Epithelial cell of esophagus (primary cell): ENCODE measurements around the gene HERC6.
"Not testable (repeated sequence)": the region's sequence is repeated elsewhere in the genome, so short reads cannot be mapped to it uniquely, and the experiment has no call there.

Source experiments
- DNase-seq: peaks from one replicate; pipeline ENCODE4 v3.0.0; 2010; ENCODE audit warnings: low read depth
- H3K4me3 ChIP-seq: 2 replicates; pipeline ENCODE4 v1.5.1; 2011; ENCODE audit warnings: mild to moderate bottlenecking, low read length, control low read depth
- TF ChIP-seq, protein P1 (sequence below): IDR thresholded peaks from 2 replicates; pipeline ENCODE4 v1.5.1; 2011; ENCODE audit warnings: low read depth, mild to moderate bottlenecking, low read length, control low read depth, inconsistent platforms; ENCODE audit not compliant: insufficient read depth; ENCODE audit errors: missing control alignments

HERC6 gene

DNA sequence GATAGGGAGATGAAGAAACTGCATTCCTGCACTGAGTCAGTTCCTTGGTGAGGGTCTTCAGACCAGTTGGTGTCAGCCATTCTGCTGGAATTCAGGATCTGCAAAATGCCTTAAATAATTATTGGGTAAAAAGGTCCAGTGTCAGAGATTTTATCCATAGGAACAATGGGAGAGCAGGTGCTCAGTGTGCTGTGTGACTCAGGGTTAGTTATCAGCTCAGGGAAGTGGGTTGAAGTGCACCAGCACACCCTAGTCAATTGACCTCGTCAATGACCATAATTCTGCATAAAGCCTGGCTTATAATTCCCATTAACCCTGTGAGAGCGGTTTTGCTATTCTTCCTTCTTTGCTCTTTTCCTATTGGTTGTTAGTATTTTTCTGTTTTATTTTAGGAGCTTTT lies 37.3 kb downstream of the HERC6 start:
- H3K4me3 ChIP-seq, result no peak overlapping the region
- DNase-seq, result no peak
- TF ChIP-seq, protein P1, sequence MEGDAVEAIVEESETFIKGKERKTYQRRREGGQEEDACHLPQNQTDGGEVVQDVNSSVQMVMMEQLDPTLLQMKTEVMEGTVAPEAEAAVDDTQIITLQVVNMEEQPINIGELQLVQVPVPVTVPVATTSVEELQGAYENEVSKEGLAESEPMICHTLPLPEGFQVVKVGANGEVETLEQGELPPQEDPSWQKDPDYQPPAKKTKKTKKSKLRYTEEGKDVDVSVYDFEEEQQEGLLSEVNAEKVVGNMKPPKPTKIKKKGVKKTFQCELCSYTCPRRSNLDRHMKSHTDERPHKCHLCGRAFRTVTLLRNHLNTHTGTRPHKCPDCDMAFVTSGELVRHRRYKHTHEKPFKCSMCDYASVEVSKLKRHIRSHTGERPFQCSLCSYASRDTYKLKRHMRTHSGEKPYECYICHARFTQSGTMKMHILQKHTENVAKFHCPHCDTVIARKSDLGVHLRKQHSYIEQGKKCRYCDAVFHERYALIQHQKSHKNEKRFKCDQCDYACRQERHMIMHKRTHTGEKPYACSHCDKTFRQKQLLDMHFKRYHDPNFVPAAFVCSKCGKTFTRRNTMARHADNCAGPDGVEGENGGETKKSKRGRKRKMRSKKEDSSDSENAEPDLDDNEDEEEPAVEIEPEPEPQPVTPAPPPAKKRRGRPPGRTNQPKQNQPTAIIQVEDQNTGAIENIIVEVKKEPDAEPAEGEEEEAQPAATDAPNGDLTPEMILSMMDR, result no peak

DNA sequence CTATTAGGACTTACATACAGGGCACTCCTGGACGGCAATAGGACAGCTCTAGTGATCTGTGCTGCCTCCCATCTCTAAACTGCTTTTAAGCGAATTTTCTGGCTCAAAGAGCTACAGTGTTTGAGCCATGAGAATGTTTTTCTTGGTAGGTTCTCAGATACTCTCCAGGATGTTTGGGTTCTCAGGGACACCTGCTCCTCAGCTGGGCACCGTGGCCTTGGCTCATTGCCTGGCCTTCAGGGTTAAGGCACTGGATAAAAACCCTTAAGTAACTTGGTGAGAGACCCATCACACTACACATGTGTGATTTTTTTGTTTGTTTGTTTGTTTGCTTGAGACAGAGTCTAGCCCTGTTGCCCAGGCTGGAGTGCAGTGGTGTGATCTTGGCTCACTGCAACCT lies 39.8 kb downstream of the HERC6 start:
- no peak for DNase-seq
- TF ChIP-seq, protein P1, result no peak
- H3K4me3 ChIP-seq, result no peak overlapping the region

DNA sequence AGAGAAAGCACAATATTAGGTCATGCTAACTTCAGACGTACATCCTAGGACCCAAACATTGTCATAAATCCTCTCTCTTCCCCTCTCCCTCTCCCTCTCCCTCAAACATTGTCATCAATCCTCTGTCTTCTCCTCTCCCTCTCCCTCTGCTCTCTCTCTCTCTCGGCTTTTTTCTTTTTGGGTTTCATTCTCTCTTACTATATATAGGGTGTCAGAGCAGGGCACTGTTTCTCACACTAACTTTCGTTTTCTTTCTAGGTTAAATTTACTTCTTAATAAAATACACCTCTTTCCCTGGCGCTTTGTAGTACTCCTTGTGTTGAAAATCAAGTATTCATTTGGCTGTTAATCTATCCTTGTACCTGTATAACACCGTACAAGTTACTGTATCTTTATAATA lies 41.2 kb downstream of the HERC6 start:
- TF ChIP-seq, protein P1, result no peak
- no peak overlapping the region for H3K4me3 ChIP-seq
- no peak for DNase-seq

DNA sequence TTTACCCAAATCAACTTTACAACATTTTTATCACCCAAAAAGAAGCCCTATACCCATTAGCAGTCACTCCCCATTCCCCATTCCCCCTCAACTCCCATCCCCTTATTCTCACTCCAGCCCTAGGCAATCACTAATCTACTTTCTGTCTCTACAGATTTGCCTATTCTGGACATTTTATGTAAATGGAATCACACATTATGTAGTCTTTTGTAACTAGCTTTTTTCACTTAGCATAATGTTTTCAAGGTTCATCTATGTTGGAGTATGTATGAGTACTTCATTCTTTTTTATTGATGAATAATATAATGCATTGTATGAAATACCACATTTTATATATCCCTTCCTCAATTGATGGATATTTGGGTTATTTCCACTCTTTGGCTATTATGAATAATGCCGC lies 42.2 kb downstream of the HERC6 start:
- TF ChIP-seq, protein P1, result no peak
- DNase-seq, result no peak
- H3K4me3 ChIP-seq, result no peak overlapping the region

DNA sequence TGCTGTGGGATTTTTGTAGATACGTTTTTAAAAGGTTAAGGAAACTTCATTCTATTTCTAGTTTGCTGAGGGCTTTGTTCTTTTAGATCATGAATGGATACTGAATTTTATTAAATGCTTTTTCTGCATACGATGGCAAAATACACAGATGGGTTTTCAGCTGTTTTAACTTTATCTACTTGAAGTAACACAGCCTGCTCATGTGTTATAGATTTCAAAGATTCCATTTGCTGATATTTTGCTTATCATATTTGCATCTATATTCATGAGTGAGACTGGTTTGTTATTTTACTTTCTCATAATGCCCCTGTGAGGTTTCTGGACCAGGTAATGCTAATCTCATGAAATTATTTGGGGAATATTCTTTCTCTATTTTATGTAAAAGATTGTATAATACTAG lies 43.8 kb downstream of the HERC6 start:
- no peak for DNase-seq
- TF ChIP-seq, protein P1, result no peak
- no peak overlapping the region for H3K4me3 ChIP-seq

DNA sequence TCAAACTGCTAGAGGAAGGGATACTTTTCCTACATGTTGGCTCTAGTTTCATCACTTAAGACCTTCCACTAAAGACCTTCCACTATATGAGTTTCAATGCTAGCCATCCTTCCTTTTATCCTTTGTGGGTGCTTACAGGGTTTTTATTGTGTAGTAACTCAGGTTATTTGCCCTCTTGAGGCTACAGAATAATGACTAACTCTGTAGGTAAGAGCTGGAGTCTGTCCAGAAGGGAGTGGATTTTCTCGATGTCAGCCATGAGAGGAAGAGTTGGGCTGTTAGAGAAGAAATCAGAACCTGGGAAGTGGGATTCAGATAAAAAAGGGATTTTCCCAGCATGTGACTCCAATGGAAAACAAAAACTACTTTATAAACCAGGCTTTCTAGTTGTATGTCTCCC lies 50.7 kb downstream of the HERC6 start:
- TF ChIP-seq, protein P1, result no peak

DNA sequence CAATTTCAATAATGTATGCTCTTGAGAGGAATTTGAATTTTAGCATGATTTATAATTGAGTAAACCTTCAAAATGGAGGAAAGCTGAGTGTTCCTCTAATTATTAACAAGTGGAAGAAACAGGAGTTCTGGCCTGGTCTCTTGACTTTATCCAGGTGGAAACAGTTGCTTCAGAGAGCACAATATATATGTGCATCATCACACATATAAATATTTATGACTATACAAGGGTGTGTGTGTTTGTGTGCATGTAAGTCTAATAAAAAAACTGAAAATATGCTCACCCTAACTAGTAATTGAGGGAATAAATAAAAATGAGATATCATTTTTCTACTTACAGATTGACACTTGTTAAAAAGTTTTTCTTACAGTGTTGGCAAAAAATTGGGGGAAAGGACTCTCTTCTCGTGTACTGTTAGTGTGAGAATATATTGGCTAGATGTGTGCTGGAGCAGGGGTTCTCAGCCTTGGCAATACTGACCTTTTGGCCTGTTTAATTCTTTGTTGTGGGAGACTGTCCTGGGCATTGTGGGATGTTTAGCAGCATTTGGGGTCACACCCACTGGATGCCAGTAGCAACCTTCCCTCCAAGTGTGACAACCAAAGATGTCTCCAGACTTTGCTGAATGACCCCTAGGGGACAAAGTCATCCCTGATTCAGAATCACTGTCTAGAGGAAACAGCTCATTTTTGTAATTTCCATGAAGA lies 57.5 kb downstream of the HERC6 start:
- H3K4me3 ChIP-seq, result no peak overlapping the region
- no peak for DNase-seq
- TF ChIP-seq, protein P1, result no peak

More for the DNA sequence above, 50.7 kb downstream of the HERC6 start:
- DNase-seq, result peak; percentile 49
- H3K4me3 ChIP-seq, result no peak overlapping the region

DNA sequence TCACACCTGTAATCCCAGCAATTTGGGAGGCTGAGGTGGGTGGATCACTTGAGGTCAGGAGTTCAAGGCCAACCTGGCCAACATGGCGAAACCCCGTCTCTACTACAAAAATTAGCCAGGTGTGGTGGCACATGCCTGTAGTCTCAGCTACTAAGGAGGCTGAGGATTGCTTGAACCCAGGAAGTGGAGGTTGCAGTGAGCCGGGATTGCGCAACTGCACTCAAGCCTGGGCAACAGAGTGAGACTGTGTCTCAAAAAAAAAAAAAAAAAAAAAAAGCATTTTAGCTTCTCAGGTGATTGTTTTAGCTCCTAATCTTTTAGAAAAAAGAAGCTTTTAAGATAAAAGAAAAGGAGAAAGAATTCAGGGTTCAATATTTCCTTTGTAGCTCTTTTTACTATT lies 59.2 kb downstream of the HERC6 start:
- DNase-seq, H3K4me3 ChIP-seq: not testable (repeated sequence)
